ENCODE measurements around the gene SOWAHC.

Gene SOWAHC

GRCh38 chr2:109663721-109664120, 49.6 kb downstream of the SOWAHC start:
- TF ChIP-seq, protein P1, sequence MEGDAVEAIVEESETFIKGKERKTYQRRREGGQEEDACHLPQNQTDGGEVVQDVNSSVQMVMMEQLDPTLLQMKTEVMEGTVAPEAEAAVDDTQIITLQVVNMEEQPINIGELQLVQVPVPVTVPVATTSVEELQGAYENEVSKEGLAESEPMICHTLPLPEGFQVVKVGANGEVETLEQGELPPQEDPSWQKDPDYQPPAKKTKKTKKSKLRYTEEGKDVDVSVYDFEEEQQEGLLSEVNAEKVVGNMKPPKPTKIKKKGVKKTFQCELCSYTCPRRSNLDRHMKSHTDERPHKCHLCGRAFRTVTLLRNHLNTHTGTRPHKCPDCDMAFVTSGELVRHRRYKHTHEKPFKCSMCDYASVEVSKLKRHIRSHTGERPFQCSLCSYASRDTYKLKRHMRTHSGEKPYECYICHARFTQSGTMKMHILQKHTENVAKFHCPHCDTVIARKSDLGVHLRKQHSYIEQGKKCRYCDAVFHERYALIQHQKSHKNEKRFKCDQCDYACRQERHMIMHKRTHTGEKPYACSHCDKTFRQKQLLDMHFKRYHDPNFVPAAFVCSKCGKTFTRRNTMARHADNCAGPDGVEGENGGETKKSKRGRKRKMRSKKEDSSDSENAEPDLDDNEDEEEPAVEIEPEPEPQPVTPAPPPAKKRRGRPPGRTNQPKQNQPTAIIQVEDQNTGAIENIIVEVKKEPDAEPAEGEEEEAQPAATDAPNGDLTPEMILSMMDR (conservative IDR thresholded peaks at IDR 0.05; ENCODE audit: low read depth, low read length), result no peak
- Histone ChIP-seq H2AFZ (ENCODE audit: low read depth) (no peak overlapping the region), H3K9ac (no peak overlapping the region), H3K4me1 (ENCODE audit: low read depth, poor library complexity, severe bottlenecking) (no peaks in the 10 kb centered on the region), H3K4me2 (no peak overlapping the region), H3K27me3 (ENCODE audit: insufficient read depth, low read depth) (no peaks in the 10 kb centered on the region), H3K4me3 (IDR thresholded peaks at IDR 0.05; ENCODE audit: insufficient read depth, low read depth, low read length) (no peak overlapping the region), H3K27ac (no peak overlapping the region), H4K20me1 (ENCODE audit: insufficient read depth) (no peaks in the 10 kb centered on the region), H3K79me2 (ENCODE audit: insufficient read depth, low read depth) (no peaks in the 10 kb centered on the region), H3K36me3 (ENCODE audit: insufficient read depth) (no peaks in the 10 kb centered on the region)

DNA sequence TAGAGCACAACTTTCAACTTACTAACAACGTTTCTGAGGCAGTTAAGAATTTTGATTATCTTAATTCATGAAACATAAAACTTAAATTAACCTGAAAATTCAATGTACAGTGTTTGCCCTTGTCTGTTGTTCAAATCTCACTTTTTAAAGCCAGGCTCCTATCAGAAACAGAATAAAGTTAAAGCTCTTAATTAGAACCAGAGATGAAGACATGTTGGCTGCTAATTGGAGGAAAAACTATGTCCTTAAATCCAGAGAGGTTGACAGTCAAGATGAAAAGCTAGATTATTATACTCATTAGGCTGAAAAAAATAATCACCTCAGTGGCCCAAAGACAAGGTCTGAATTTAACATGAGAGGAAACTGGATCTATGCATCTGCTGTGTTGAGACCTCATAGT, 52.3 kb downstream of the SOWAHC start:
- no peaks in the 10 kb centered on the region for H4K20me1 ChIP-seq (ENCODE audit: insufficient read depth)
- no peaks in the 10 kb centered on the region for H3K4me1 ChIP-seq (ENCODE audit: low read depth, poor library complexity, severe bottlenecking)
- H3K9ac ChIP-seq, result no peak overlapping the region
- H3K4me3 ChIP-seq (IDR thresholded peaks at IDR 0.05; ENCODE audit: insufficient read depth, low read depth, low read length), result no peak overlapping the region
- TF ChIP-seq, protein P1 (conservative IDR thresholded peaks at IDR 0.05; ENCODE audit: low read depth, low read length), result no peak
- H3K79me2 ChIP-seq (ENCODE audit: insufficient read depth, low read depth), result no peaks in the 10 kb centered on the region
- H3K27ac ChIP-seq, result no peak overlapping the region
- H3K4me2 ChIP-seq, result no peak overlapping the region
- no peak overlapping the region for H2AFZ ChIP-seq (ENCODE audit: low read depth)
- no peaks in the 10 kb centered on the region for H3K36me3 ChIP-seq (ENCODE audit: insufficient read depth)
- no peaks in the 10 kb centered on the region for H3K27me3 ChIP-seq (ENCODE audit: insufficient read depth, low read depth)

Measured in KMS-11 (cell line).